GM12878 (cell line): ENCODE data around the gene CAMK2A. TPM values are rescaled to one million over a fixed set of nuclear protein-coding genes. Genes with fewer than 3 reads are reported as not detected.

Experiments used
- ATAC-seq: fragments of 200-7000 bp; cut with Tn5 transposase; 3 replicates; pipeline ENCODE4 v1.9.1; 2020; ENCODE audit warnings: mild to moderate bottlenecking, moderate library complexity
- BruUV-seq: library from RNA; stranded (reverse); fragments of 400-500 nt; replicated peaks from 2 replicates; lab custom pipeline; 2021; lab: Mats Ljungman, UMichigan
- CTCF ChIA-PET: fragments of 300-600 bp; sonication (Branson Sonifier 250); formaldehyde crosslinking; extraction: SDS; loops from one replicate; lab custom pipeline; 2021; ENCODE audit warnings: inconsistent platforms; lab: Yijun Ruan, JAX
- POLR2A ChIA-PET: fragments of 350-600 bp; formaldehyde crosslinking; extraction: SDS; loops from one replicate; lab custom pipeline; 2021; ENCODE audit warnings: inconsistent platforms; lab: Charles Lee
- RAD21 ChIA-PET: fragments of 300-600 bp; sonication (Branson Sonifier 250); formaldehyde crosslinking; loops from one replicate; lab custom pipeline; 2023; ENCODE audit warnings: antibody characterized with exemption; ENCODE audit not compliant: unreplicated experiment; lab: Charles Lee
- SMC1A ChIA-PET: fragments of 300-600 bp; sonication (Branson Sonifier 250); formaldehyde crosslinking; loops from one replicate; lab custom pipeline; 2023; ENCODE audit not compliant: unreplicated experiment, uncharacterized antibody; lab: Charles Lee
- DNase-seq: peaks from one replicate; pipeline ENCODE4 v3.0.0-alpha.2; 2011; ENCODE audit warnings: low read depth, low spot score
- FAIRE-seq: peaks from 3 replicates; lab custom pipeline; 2011; peaks lifted over from hg19 to GRCh38; lab: Jason Lieb, UNC
- H2AFZ ChIP-seq: 2 replicates; pipeline ENCODE4 v1.6.0; 2011; ENCODE audit warnings: low read depth, low read length, control low read depth; ENCODE audit not compliant: control insufficient read depth
- H3K27ac ChIP-seq: 2 replicates; pipeline ENCODE4 v1.5.1; 2011; ENCODE audit warnings: control low read depth; ENCODE audit not compliant: control insufficient read depth, insufficient read depth
- H3K27me3 ChIP-seq, 2 experiments: replicated peaks in 1 of 2; 2 replicates each; pipeline versions ENCODE4 v1.6.0 to v1.6.1; 2011; ENCODE audit warnings: low read length in 1 of 2; ENCODE audit not compliant: control insufficient read depth in 2 of 2, insufficient read depth in 2 of 2
- H3K36me3 ChIP-seq, 2 experiments: 2 replicates each; pipeline ENCODE4 v1.5.1; 2011; ENCODE audit warnings: low read length in 1 of 2; ENCODE audit not compliant: control insufficient read depth in 2 of 2, insufficient read depth in 2 of 2
- H3K4me1 ChIP-seq: 2 replicates; pipeline ENCODE4 v1.6.1; 2011; ENCODE audit warnings: mild to moderate bottlenecking, low read length, moderate library complexity, mixed read lengths; ENCODE audit not compliant: control insufficient read depth, insufficient read depth
- H3K4me2 ChIP-seq: 2 replicates; pipeline ENCODE4 v1.6.0; 2011; ENCODE audit warnings: control low read depth; ENCODE audit not compliant: control insufficient read depth, insufficient read depth
- H3K4me3 ChIP-seq: fragments of 200-600 bp; sonication (generic); 2 replicates; pipeline ENCODE4 v1.5.1; 2016
- H3K79me2 ChIP-seq: 2 replicates; pipeline ENCODE4 v1.6.0; 2011; ENCODE audit warnings: low read length; ENCODE audit not compliant: control insufficient read depth, insufficient read depth
- H3K9ac ChIP-seq: 2 replicates; pipeline ENCODE4 v1.8.0; 2011; ENCODE audit warnings: low read length, control low read depth, mixed read lengths; ENCODE audit not compliant: control insufficient read depth, insufficient read depth
- H3K9me3 ChIP-seq: replicated peaks from 3 replicates; pipeline ENCODE4 v1.5.1; 2011; ENCODE audit warnings: mild to moderate bottlenecking, low read length; ENCODE audit not compliant: control insufficient read depth, insufficient read depth
- H4K20me1 ChIP-seq: 2 replicates; pipeline ENCODE4 v1.6.0; 2011; ENCODE audit not compliant: control insufficient read depth, insufficient read depth
- WGBS: methylation state at CpG from one replicate; pipeline ENCODE4 v1.1.6; 2016; ENCODE audit warnings: low lambda C conversion rate; ENCODE audit not compliant: insufficient replicate concordance, insufficient coverage; ENCODE audit errors: missing lambda C conversion rate; 5-methylcytosine and 5-hydroxymethylcytosine counted together
- in situ Hi-C: fragments of 300-500 bp; cut with MboI; formaldehyde crosslinking; loops from 9 replicates; pipeline ENCODE4 v1.14.3; 2018; ENCODE audit warnings: mixed read lengths
- intact Hi-C: fragments of 100-400 bp; cut with micrococcal nuclease; formaldehyde crosslinking; loops from one replicate; pipeline ENCODE4 v1.14.2; 2022; ENCODE audit not compliant: unreplicated experiment
- polyA plus RNA-seq, 11 experiments: library from polyadenylated mRNA; depleted of rRNA in 4 of 11; unstranded in 6 of 11; stranded (reverse) in 5 of 11; fragments of >200 nt; fragmentation: Nextera tagmentation in 4 of 11; fragmentation: Illumina TruSeq in 1 of 11; extraction: Ambion mirVana in 4 of 11; extraction: Trizol in 1 of 11; gene quantifications; 1 replicate in 1 of 11; 2 replicates in 10 of 11; pipeline versions ENCODE4 v1.2.1 to v1.2.3, GENCODE V29; 2011 to 2016; ENCODE audit warnings: inconsistent platforms in 2 of 11, missing spikeins in 2 of 11, low read depth in 1 of 11
- total RNA-seq, 4 experiments: library from RNA; depleted of rRNA in 3 of 4; stranded (reverse); fragments of >200 nt in 3 of 4; fragmentation: Illumina TruSeq in 1 of 4; extraction: Trizol in 1 of 4; gene quantifications; 2 replicates each; pipeline versions ENCODE4 v1.2.1 to v1.2.3, GENCODE V29; 2013 to 2021
- TF ChIP-seq, protein P1 (sequence below): fragments of 450-650 bp; formaldehyde crosslinking; IDR thresholded peaks from 2 replicates; pipeline ENCODE4 v1.4.0; 2020; ENCODE audit warnings: mild to moderate bottlenecking, moderate library complexity
- TF ChIP-seq, protein P2 (sequence below): fragments of 450-650 bp; IDR thresholded peaks from 2 replicates; pipeline ENCODE4 v1.6.1; 2017; ENCODE audit warnings: mild to moderate bottlenecking

The CAMK2A gene
- total and polyA plus RNA-seq, 10 of the 15 experiments (the other 5 are each of a cell fraction or from before 2014, with no cell fraction given), result 0.11 TPM; not detected in 9

DNA sequence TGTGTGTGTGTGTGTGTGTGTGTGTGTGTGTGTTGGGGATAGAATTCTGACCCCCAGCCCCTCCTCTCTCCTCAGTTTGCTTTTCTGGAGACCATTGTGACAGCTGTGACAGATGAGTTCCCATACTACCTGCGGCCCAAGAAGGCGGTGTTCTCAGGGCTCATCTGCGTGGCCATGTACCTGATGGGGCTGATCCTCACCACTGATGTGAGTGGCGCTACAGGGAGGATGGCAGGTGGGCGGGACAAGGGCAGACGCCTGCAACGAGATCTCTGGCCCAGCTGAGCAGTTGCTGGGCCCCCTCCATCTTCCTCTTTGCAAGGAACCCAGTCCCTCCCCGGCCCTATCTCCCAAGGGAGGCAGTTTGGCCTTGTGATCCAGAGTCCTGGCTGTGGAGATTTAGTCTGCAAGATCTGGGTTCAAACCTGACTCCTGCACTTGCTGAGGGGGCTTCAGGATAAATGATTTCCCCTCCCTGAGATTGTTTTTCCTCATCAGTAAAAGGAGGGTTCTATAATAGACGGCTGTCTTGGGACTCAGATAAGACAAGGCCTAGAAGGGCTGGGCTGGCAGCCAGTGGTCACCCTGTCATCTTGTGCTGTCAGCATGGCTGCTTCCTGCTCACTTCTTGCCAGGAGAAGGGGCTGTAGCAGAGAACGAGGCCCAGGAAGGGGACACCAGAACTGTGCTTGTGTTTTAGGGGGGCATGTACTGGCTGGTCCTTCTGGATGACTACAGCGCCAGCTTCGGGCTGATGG, 85.6 kb downstream of the CAMK2A start:
- intact Hi-C loops, result no loop called here
- DNase-seq (no peak), FAIRE-seq (no peak)
- CTCF ChIA-PET, result interaction anchor here (1.5 kb wide), 1 partner anchor 14 kb away, joined by 4 read pairs; no protein-coding TSS in a partner anchor
- Histone ChIP-seq H3K4me1 (no peaks in the 10 kb centered on the region), H3K27me3 (peaks cover 0 to 7% of the 10 kb centered on the region in 2 experiments; a peak in 3 of 4 replicates), H3K36me3 (no peaks in the 10 kb centered on the region), H3K4me2 (no peak overlapping the region), H4K20me1 (no peaks in the 10 kb centered on the region), H3K4me3 (no peak overlapping the region), H3K9me3 (no peaks in the 10 kb centered on the region), H3K79me2 (no peaks in the 10 kb centered on the region), H3K27ac (no peak overlapping the region)
- 25% methylated on average over 10 of the region's 12 CpGs for WGBS
- RAD21 ChIA-PET, result no interaction called here
- in situ Hi-C loops, result no loop called here
- SMC1A ChIA-PET, result no interaction called here
- POLR2A ChIA-PET, result interaction anchor here (0.6 kb wide), 1 partner anchor 28 kb away, joined by 4 read pairs; no protein-coding TSS in a partner anchor
- no TSS peak for BruUV-seq
- TF ChIP-seq, protein P1, sequence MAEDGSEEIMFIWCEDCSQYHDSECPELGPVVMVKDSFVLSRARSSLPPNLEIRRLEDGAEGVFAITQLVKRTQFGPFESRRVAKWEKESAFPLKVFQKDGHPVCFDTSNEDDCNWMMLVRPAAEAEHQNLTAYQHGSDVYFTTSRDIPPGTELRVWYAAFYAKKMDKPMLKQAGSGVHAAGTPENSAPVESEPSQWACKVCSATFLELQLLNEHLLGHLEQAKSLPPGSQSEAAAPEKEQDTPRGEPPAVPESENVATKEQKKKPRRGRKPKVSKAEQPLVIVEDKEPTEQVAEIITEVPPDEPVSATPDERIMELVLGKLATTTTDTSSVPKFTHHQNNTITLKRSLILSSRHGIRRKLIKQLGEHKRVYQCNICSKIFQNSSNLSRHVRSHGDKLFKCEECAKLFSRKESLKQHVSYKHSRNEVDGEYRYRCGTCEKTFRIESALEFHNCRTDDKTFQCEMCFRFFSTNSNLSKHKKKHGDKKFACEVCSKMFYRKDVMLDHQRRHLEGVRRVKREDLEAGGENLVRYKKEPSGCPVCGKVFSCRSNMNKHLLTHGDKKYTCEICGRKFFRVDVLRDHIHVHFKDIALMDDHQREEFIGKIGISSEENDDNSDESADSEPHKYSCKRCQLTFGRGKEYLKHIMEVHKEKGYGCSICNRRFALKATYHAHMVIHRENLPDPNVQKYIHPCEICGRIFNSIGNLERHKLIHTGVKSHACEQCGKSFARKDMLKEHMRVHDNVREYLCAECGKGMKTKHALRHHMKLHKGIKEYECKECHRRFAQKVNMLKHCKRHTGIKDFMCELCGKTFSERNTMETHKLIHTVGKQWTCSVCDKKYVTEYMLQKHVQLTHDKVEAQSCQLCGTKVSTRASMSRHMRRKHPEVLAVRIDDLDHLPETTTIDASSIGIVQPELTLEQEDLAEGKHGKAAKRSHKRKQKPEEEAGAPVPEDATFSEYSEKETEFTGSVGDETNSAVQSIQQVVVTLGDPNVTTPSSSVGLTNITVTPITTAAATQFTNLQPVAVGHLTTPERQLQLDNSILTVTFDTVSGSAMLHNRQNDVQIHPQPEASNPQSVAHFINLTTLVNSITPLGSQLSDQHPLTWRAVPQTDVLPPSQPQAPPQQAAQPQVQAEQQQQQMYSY (CRISPR knock-in tag), result no peak
- TF ChIP-seq, protein P2, sequence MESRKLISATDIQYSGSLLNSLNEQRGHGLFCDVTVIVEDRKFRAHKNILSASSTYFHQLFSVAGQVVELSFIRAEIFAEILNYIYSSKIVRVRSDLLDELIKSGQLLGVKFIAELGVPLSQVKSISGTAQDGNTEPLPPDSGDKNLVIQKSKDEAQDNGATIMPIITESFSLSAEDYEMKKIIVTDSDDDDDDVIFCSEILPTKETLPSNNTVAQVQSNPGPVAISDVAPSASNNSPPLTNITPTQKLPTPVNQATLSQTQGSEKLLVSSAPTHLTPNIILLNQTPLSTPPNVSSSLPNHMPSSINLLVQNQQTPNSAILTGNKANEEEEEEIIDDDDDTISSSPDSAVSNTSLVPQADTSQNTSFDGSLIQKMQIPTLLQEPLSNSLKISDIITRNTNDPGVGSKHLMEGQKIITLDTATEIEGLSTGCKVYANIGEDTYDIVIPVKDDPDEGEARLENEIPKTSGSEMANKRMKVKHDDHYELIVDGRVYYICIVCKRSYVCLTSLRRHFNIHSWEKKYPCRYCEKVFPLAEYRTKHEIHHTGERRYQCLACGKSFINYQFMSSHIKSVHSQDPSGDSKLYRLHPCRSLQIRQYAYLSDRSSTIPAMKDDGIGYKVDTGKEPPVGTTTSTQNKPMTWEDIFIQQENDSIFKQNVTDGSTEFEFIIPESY, result no peak
- TF ChIP-seq, all 136 proteins: peak for 0
- ATAC-seq, result no peak
- Histone ChIP-seq H2AFZ (no peak overlapping the region), H3K9ac (no peak overlapping the region)
